ENCODE data around the gene IFI27L1. TPM values are rescaled to one million over a fixed set of nuclear protein-coding genes. Genes with fewer than 3 reads are reported as not detected.

IFI27L1 gene
- total RNA-seq, 4 donors from 2014 or later = 3.3 to 13.3 (median 7.2) TPM

DNA sequence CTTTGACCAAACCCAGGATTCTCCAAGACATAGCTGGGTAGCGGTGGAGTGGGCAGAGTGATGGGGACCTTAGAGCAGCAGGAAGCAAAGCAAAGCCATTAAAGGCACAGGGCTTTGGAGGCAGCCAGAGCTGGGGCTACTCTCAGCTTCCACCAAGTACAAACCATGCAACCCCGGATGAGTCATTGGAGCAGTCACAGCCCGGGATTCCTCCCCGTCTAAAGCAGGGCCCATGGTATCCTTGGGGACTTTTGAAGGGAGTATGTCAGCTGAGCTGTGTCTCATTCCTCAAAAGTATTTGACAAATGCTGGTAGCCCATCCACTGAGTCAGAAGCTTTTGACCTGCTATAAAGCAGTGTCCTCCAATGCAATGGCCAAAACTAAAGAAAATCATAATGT, 19.7 kb downstream of the IFI27L1 start:
- TF ChIP-seq, protein P1, sequence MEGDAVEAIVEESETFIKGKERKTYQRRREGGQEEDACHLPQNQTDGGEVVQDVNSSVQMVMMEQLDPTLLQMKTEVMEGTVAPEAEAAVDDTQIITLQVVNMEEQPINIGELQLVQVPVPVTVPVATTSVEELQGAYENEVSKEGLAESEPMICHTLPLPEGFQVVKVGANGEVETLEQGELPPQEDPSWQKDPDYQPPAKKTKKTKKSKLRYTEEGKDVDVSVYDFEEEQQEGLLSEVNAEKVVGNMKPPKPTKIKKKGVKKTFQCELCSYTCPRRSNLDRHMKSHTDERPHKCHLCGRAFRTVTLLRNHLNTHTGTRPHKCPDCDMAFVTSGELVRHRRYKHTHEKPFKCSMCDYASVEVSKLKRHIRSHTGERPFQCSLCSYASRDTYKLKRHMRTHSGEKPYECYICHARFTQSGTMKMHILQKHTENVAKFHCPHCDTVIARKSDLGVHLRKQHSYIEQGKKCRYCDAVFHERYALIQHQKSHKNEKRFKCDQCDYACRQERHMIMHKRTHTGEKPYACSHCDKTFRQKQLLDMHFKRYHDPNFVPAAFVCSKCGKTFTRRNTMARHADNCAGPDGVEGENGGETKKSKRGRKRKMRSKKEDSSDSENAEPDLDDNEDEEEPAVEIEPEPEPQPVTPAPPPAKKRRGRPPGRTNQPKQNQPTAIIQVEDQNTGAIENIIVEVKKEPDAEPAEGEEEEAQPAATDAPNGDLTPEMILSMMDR (IDR thresholded peaks at IDR 0.05; ENCODE audit: low read depth) = no peak

DNA sequence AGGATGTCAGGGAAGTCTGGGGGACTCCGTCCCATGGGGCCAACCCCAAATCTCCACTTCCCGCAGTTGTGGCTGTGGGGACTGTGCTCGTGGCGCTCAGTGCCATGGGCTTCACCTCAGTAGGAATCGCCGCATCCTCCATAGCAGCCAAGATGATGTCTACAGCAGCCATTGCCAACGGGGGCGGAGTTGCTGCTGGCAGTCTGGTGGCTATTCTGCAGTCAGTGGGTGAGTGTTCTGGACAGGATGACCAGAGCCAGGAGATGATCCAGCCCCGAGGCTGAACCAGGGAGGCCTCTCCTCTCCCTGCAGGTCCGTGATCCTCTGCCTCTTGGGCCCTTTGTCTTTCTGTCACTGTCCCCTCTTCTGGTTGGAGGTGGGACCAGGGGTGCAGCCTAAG, 20.6 kb downstream of the IFI27L1 start:
- TF ChIP-seq, protein P1 (IDR thresholded peaks at IDR 0.05; ENCODE audit: low read depth) = no peak

DNA sequence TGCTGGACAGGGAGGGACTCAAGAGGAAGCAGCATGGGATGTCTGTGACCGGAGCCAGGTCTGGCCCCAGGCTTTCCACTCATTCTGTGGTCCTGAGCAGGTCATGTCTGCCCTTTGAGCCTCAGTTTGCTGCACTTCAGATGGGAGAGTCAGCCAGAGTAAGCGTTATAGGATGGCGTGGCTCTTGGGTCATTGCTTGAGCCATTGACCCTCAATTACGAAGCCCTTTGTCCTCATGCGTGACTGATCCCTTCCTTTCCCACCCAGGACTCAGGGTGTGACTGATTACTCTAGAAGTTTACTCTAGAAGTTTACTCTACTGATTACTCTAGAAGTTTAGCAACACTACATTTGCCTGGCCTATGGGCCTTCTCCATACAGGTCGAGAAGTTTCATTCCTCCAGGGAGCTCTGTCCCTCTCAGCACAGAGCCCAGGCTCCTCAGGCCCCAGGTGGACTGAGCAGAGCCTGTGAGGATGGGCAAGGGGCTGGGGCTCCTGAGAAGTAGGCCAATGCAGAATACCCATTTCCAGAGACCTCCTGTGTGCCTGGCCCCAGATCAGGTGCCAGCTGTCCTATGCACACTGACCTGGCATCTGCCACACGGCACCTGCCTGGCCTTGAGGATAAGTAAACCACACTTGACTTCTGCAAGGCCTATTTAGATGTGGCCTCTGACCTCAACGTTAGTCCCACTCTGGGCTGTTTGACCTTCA, 21.8 kb downstream of the IFI27L1 start:
- TF ChIP-seq, protein P1 (IDR thresholded peaks at IDR 0.05; ENCODE audit: low read depth) = no peak

DNA sequence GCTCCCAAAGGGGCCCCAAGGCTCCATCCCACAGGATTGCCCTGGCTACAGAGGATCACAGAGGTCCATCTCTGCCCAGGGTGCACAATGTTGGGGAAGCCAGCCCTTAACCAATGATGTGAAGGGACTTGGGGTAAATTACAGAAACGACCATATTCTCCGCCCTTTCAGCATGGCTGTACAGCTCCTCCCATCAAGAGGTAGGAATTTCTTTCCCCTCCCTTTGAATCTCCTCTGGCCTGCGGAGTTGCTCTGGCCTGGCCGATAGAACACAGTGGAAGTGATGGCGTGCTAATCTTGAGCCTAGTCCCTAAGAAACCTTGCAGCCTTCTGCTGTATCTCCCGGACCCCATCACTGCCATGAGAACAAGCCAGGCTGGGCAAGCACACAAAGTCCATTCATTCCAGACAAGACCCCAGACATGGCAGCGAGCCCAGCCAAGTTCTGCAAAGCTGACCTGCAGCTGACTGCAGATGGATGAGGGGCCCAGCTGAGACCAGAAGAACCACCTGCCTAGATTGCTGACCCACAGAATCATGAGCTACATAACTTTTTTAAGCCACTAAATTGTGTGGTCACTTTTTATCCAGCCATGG, 22.5 kb downstream of the IFI27L1 start:
- TF ChIP-seq, protein P1 (IDR thresholded peaks at IDR 0.05; ENCODE audit: low read depth) = no peak

DNA sequence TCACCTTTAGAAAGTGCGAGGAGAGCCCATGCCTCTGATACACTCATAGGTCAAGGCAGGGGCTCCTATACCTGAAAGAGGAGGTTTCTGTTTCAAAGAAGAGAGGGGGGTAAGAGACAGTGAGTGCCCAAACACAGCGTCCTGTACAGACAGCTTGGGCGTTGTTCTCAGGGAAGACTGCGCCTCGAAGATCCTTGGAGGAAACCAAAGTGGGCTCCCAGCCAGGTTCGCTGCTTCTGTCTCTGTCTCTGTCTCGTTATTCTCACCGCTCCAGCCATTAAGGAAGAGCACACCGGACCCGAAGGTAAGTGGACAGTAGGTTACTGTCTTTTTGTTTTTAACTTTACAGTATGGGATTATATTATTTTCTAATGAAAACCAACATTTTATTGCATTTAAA, 23.6 kb downstream of the IFI27L1 start:
- TF ChIP-seq, protein P1 (IDR thresholded peaks at IDR 0.05; ENCODE audit: low read depth) = no peak

DNA sequence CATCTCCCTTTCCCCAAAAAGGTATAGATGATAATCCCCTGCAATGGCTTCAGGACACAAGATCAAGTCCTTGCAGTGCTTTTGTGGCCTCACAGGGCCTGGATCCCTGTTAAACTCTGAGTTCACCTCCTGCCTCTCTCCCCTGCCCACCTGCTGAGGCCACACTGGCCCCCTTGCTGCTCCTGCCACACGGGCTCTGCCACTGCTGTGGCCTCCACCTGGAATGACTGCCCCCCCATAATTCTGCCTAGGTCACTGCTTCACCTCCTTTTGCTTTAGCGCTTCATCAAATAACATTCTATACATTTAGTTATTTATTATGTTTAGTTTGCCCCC, 28.8 kb downstream of the IFI27L1 start:
- TF ChIP-seq, protein P1 (IDR thresholded peaks at IDR 0.05; ENCODE audit: low read depth) = no peak

DNA sequence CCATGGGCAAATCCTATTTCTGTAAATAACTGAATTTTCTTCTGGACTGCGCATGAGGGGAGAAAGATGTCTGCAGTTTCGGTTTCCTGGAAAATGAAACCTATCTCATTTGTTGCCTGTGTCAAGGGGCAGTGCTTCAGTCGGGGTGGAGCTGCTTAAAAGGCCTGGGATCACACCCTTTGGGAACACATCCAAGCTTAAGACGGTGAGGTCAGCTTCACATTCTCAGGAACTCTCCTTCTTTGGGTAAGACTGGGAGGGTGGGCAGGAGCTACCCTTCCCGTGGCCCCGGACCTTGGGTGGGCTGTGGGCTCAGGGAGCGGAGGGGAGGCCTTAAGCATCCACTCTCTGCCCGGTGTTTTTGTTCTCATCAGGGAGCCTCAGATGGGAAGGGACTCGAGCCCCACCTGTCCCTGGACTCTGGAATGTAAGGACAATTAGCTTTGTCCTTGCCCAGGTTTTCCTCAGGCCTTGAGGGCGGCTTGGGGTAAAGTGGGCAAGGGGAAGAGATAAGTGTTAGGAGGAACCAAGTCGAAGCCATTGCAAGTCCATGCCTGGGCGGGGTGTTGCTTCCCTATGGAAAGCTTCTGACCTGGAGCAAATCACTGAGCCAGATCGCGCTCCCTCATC, 29.6 kb downstream of the IFI27L1 start, which contains the start of gene IFI27:
IFI27 (plus strand) TSS at position 185 of the 630 bp plus-strand sequence.
- TF ChIP-seq, protein P1 (IDR thresholded peaks at IDR 0.05; ENCODE audit: low read depth) = no peak
